K562 (cell line): Measurements from ENCODE around the gene MTMR4. TPM values are rescaled to one million over a fixed set of nuclear protein-coding genes. Genes with fewer than 3 reads are reported as not detected.

Experiments used
- ATF1 ChIP-seq, 2 experiments: fragments of 450-650 bp in 1 of 2; IDR thresholded peaks; 2 replicates each; pipeline ENCODE4 v1.6.1; 2016; ENCODE audit warnings: missing compliant biosample characterization in 1 of 2, missing genetic modification characterization in 1 of 2
- CBX5 ChIP-seq: IDR thresholded peaks from 2 replicates; pipeline ENCODE4 v1.6.1; 2014; ENCODE audit warnings: low read depth, borderline replicate concordance
- CBX8 ChIP-seq: fragments of 200-600 bp; sonication (generic); IDR thresholded peaks from 2 replicates; pipeline ENCODE4 v1.6.1; 2012; ENCODE audit warnings: borderline replicate concordance, mixed run types, low read depth, mild to moderate bottlenecking, moderate library complexity, mixed read lengths, low read length, control low read depth, inconsistent platforms; ENCODE audit not compliant: poor library complexity, severe bottlenecking; ENCODE audit errors: extremely low read depth
- E2F6 ChIP-seq, 2 experiments: IDR thresholded peaks; 2 replicates each; pipeline ENCODE4 v1.6.1; 2011; ENCODE audit warnings: borderline replicate concordance in 1 of 2, control low read depth in 1 of 2, low read depth in 1 of 2, low read length in 1 of 2, mild to moderate bottlenecking in 1 of 2, mixed read lengths in 1 of 2, moderate library complexity in 1 of 2; ENCODE audit not compliant: insufficient read depth in 1 of 2, insufficient read length in 1 of 2, poor library complexity in 1 of 2, severe bottlenecking in 1 of 2; ENCODE audit errors: extremely low read depth in 1 of 2
- E4F1 ChIP-seq: fragments of 250-450 bp; sonication (Bioruptor Pico); IDR thresholded peaks from 2 replicates; pipeline ENCODE4 v1.5.0; 2021; ENCODE audit warnings: mild to moderate bottlenecking, borderline replicate concordance
- HSF4 ChIP-seq: fragments of 250-450 bp; sonication (Bioruptor Pico); IDR thresholded peaks from 2 replicates; pipeline ENCODE4 v2.1.2; 2022; ENCODE audit warnings: mild to moderate bottlenecking, moderate library complexity, borderline replicate concordance
- MCM3 ChIP-seq: fragments of 450-650 bp; IDR thresholded peaks from 2 replicates; pipeline ENCODE4 v1.6.1; 2016
- NONO ChIP-seq, 2 experiments: fragments of 200-400 bp in 1 of 2; fragments of 450-650 bp in 1 of 2; formaldehyde crosslinking in 1 of 2; IDR thresholded peaks; 2 replicates each; pipeline ENCODE4 v1.6.1; 2017; ENCODE audit warnings: low read depth in 2 of 2, mild to moderate bottlenecking in 2 of 2, moderate library complexity in 2 of 2, low read length in 1 of 2
- NR2F6 ChIP-seq: fragments of 450-650 bp; formaldehyde crosslinking; IDR thresholded peaks from 2 replicates; pipeline ENCODE4 v1.4.0; 2020; ENCODE audit warnings: mild to moderate bottlenecking
- POLR2AphosphoS2 ChIP-seq: IDR thresholded peaks from 2 replicates; pipeline ENCODE4 v1.6.1; 2012; ENCODE audit warnings: low read length, improper control_type of control experiment
- RAD21 ChIP-seq, 2 experiments: fragments of 250-450 bp in 1 of 2; fragments of 450-650 bp in 1 of 2; sonication (Bioruptor Pico) in 1 of 2; formaldehyde crosslinking in 1 of 2; IDR thresholded peaks in 1 of 2; conservative IDR thresholded peaks in 1 of 2; 2 replicates each; pipeline versions ENCODE4 v1.4.0 to v1.8.0; 2020 to 2022; ENCODE audit warnings: mild to moderate bottlenecking in 2 of 2, moderate library complexity in 1 of 2
- U2AF1 ChIP-seq: fragments of 200-400 bp; formaldehyde crosslinking; optimal IDR thresholded peaks from 2 replicates; pipeline ENCODE3; 2017; ENCODE audit warnings: mild to moderate bottlenecking, low read depth, low read length, moderate library complexity
- ZSCAN32 ChIP-seq: fragments of 450-650 bp; formaldehyde crosslinking; IDR thresholded peaks from 2 replicates; pipeline ENCODE4 v1.4.0; 2020; ENCODE audit warnings: mild to moderate bottlenecking, moderate library complexity
- polyA plus RNA-seq, 8 experiments: library from polyadenylated mRNA; depleted of rRNA in 4 of 8; stranded (reverse) in 5 of 8; unstranded in 3 of 8; fragments of >200 nt; fragmentation: Nextera tagmentation in 2 of 8; fragmentation: Illumina TruSeq in 1 of 8; extraction: Ambion mirVana in 2 of 8; extraction: Trizol in 1 of 8; gene quantifications; 2 replicates each; pipeline versions ENCODE4 v1.2.1 to v1.2.3, GENCODE V29; 2011 to 2014; ENCODE audit warnings: inconsistent platforms in 1 of 8, missing spikeins in 1 of 8
- total RNA-seq, 7 experiments: library from RNA; depleted of rRNA in 6 of 7; stranded (reverse); fragments of >200 nt in 6 of 7; fragmentation: Illumina TruSeq in 2 of 7; extraction: Trizol in 2 of 7; gene quantifications; 2 replicates each; pipeline versions ENCODE4 v1.2.1 to v1.2.3, GENCODE V29; 2011 to 2021; ENCODE audit warnings: low replicate concordance in 1 of 7

MTMR4 gene
- total and polyA plus RNA-seq, 9 of the 15 experiments (the other 6 are each of a cell fraction or from before 2014, with no cell fraction given): 8.8 to 45.7 (median 28.7) TPM

- TF ChIP-seq E4F1 (CRISPR knock-in tag) (no peak), NR2F6 (CRISPR knock-in tag) (no peak), E2F6 (IDR thresholded peaks at IDR 0.05; ENCODE audit: borderline replicate concordance in 1 of 2, extremely low read depth in 1 of 2, insufficient read depth in 1 of 2, insufficient read length in 1 of 2, low read depth in 1 of 2, low read length in 1 of 2, poor library complexity in 1 of 2, severe bottlenecking in 1 of 2) (no peak), U2AF1 (no peak), RAD21 (CRISPR knock-in tag; conservative IDR thresholded peaks at IDR 0.05 in 1 of 2, IDR thresholded peaks at IDR 0.05 in 1 of 2) (peak in 1 of 2 experiments; percentile 37; a peak in 2 of 4 replicates), ATF1 (CRISPR knock-in tag; IDR thresholded peaks at IDR 0.05) (no peak), ATF1 (tag; IDR thresholded peaks at IDR 0.05) (no peak), HSF4 (CRISPR knock-in tag) (no peak), ZSCAN32 (CRISPR knock-in tag) (no peak), NONO (IDR thresholded peaks at IDR 0.05; ENCODE audit: low read depth in 2 of 2, low read length in 1 of 2) (no peak), CBX8 (no peak), CBX5 (no peak), POLR2AphosphoS2 (no peak), MCM3 (no peak)
Observed at GRCh38 chr17:58541249-58541648, 26.8 kb upstream of the MTMR4 start (continued).
